ENCODE results near the gene TRIP13.
"Not testable (repeated sequence)": the region's sequence is repeated elsewhere in the genome, so short reads cannot be mapped to it uniquely, and the experiment has no call there.

TRIP13 gene

DNA sequence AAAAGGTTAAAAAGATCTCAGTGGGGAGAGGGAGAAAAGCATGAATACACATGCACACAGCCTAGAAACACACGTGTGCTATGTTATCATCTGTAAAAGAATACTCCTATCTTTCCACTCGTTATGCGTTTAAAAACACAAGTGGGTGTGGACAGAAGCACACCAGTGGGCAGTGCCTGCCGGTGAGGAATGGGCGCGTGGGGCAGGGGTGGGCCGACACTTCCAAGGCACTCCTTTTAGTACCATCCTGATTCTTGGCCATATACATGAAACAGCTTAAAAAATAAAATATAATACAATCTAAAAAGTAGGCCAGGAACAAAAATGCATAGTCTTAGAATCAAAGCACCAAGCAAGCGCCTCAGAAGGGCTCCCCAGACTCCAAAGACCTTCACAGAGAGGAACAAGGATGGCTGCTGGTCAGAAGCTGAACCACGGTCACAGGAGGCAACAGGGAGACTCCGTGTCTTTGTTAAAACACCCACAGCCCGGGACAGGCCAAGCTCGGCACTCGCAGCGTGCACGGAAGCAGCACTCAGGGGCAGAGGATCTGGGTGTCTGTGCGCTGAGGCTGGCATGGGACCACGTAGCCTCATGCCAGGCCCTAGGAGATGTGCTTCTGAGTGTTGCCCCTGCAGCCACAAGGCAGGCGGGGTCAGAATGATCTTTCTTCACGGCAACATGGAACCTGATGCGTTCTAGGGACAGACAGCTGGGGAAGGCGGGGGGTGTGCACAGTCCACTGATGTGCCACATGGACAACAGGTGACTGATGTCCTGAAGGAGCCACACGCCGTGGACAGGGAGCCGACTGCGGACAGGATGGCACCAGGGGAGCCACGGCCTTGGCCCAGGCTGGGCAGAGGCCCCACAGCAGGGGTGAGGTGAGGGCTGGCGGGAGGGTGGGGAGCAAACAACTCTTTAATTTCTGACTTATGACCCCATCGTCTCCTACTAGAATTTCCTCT lies 16.0 kb upstream of the TRIP13 start:
- no peak for DNase-seq

DNA sequence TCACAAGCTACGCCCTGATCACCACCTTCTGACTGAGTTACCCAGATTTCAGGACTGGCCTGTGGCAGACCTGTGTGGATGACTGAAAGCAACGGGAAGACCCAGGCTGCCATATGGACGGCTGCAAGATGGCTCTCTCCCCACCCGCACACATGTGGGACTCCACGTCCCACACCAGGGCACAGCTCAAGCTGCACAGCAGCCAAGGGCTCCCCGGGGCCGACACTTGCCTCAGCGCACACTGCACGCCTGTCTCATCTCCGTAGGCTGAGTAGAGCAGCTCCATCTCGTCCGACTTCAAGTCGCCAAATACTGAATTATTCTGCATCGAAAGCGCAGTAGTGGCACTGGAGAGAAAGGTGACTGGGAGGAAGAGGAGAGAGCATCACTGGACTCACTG lies 14.6 kb upstream of the TRIP13 start:
- no peak for DNase-seq

DNA sequence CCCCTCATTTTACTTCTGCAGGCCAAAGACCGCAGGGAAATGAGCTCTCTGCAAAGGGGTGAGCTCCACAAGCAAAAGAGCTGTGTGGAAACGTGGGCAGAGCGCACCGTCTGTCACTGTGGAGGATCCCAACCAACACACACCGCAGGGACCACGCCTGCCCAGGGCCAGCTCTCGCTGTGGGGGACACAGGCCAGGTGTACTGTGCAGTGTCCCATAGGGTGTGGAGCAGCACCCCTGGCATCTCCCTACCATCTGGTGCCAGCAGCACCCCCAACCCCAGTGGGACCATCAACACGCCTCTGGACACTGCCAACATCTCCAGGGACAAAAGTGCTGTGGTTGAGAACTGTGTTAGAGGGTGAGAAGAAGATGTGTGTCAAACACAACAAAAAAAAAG lies 14.0 kb upstream of the TRIP13 start:
- not testable (repeated sequence) for DNase-seq

DNA sequence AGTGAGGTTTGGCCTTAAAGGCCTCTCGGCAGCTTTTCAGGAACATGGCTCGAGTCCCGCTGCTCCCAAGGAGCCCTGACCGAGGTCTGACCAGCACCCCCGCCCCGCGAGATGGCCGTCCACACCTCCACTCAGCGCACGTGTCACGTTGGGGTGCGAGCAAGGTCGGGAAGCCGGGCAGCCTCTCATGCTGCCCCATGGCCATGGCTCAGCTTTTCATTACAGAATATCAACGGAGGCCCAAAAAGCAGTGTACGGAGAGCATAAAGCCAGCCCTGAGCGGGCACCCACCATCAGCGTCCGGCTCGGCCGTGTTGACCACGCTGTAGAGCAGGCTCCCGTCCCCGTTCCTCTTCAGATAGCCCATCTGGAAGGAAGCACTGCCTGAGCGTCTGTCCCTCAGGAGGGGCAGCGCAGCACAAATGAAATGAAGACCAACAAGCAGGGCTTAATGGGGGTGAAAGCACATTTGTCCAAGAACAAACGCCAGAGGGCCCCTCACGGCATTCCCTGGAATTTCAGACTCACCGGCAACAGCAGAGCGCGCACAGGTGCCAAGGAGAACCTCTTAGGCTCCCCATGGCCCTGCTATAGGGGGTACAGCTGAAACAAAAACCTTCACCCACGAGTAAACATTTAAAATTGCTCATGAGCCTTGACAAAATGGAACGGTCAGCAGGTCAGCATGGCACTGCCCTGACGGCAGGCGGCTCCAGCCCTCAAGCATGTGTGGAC lies 11.7 kb upstream of the TRIP13 start:
- DNase-seq: no peak

DNA sequence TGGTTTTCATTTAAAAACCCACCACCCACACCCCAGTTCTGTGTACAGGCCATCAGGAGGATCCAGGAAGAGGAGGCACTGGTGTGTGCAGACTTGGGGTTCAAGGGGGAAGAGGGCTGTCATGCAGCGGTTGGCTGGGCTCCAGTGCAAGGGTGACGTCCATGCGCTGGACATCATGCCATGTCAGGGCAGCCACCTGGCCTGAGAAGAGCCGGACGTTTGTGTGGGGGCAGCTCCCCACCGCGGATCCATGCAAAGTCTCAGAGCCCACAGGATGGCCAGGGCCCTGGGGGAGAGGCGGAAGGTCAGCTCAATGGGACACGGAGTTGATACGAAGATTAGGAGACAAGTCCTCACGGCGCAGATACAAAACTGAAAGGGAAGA lies 11.1 kb upstream of the TRIP13 start:
- DNase-seq: no peak

GRCh38 chr5:882253-883183 lies 10.2 kb upstream of the TRIP13 start:
- DNase-seq: peak; percentile 25

DNA sequence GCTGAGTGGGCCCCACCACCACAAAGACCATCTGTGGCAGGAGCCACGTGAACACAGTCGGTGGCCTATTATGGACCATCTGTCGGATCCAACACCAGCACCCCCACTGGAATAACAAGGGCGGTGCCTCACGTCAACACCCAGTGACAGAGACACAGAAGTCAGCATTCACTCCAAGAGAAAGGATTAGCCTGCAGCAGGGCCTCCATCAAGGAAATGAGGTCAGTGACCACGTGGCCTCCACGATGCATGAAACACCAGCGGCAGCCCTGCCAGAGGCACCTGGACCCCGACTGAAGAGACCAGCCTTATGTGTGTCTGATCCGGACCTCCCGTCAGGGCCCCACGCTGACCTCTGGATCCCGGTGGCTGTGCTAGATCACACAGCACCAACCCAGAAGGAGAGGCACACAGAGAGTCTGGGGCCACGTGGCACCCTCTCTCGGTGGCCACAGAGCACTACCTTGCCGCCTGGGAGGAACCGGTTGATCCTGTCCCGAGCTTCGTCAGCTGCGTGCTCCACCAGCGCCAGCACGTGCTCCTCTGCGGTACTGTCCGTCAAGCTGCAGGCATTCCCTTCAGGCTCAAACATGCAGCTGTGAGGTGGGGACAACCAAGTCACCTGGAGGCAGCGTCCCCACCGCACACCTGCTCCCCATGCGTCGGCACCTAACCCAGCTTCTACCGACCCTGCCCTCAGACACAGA lies 9.1 kb upstream of the TRIP13 start:
- DNase-seq: no peak

- no peak for DNase-seq
Observed at GRCh38 chr5:884345-885126, 8.1 kb upstream of the TRIP13 start.

GRCh38 chr5:885127-885442 lies 7.6 kb upstream of the TRIP13 start:
- DNase-seq: no peak

GRCh38 chr5:885529-885928 lies 7.2 kb upstream of the TRIP13 start:
- no peak for DNase-seq

DNA sequence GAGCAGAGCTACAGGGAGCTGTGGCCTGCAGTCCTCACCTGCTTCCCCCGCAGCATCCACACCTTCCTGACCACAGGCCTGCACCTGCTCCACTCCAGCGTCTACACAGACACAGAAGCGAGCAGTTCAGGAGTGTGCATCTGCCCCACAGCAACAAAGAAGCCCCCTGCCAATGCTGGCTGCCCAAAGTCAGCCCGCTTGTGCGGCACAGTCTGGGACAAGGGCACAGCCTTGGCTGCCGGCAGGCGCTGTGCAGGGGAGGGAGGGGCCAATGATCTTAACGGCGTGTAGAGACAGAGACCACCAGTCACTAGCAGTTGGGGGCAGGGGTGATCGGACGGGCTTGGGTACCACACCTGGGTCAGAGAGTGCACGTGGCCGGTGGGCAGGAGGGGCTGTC lies 6.6 kb upstream of the TRIP13 start:
- DNase-seq: no peak

GRCh38 chr5:886716-887325 lies 5.9 kb upstream of the TRIP13 start:
- DNase-seq: no peak

GRCh38 chr5:887947-888637 lies 4.6 kb upstream of the TRIP13 start:
- DNase-seq: no peak

DNA sequence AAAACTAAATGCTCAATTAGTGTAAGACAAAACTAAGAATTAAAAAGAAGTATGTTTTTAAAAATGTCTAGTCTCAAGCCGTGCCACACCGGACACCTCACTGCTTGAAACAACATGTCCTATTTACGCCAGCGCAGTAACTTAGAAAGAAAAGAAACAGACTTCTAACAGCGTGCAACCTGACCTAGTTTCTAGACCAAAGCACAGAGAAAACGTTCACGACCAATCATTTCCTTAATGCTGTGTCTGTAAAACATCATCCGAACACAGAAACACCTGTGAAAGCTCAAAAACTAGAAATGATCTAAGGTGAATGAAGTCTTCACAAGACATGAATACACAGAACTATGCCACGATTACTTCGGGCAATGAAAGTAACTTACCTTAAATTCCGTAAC lies 4.0 kb upstream of the TRIP13 start:
- no peak for DNase-seq

DNA sequence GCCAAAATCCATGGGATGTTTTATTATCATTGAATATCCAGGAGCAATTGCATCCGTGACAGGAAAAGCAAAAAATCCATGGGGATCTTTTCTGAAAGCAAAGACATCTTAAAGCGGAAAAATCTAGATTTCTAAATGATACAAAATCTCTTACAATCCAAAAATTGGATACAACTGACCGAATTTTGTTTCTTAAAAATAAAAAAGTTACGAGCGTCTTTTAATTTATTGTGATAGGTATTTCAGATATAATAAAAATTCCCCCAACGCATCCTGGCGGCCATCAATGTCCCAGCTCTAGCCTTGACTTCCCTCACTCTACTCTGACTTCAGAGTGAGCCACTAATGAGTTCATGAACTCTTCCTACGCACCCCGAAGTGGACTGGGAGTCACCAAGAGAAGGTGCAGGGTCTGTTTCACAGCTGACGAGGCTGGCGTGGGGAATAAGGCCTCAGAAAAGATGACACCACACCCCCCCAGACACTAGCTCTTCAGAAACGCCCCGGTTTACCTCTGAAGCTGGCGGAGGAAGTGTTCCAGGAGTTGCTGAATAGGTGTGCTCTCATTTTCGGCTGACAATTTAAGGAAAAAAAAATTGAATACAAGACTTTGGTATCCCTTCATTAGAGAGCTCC lies 3.5 kb upstream of the TRIP13 start:
- no peak for DNase-seq

DNA sequence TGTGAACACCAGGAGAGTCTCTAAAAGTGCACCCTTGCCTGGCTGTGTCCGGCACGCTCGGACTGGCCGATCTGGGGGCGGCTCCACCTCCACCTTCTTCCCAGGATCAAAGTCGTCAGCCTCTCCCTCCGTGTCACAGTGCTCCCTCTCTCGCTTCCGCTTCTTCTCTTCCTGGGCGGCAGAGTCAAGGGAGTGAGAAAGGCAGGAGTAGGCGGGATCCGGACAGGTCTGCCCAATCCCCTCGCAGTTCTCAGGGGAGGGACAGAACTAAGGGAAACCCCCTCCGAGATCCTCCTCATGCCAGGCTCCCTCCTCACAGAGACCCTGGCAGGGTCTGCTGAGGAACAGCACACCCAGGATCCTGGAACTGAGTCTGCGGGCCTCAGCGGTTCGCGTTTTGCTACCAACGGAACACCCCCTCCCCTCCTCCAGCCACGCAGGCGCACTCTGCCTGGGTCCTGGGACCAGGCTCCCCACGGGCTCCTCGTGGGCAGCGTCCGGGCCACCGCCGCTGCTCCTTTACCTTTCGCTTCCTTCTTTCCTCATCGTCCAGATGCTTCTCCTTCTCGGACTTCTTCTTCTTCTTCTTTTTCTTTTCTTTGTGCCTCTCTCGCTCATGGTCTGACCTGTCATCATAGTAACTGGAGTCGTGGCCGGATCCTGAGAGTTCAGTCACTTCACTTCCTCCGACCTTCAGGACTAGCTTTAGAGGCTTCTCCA lies 1.4 kb upstream of the TRIP13 start:
- DNase-seq: no peak

GRCh38 chr5:891837-892393 lies 769 bp upstream of the TRIP13 start:
- peak; percentile 2 for DNase-seq

- no peak for DNase-seq
Observed at GRCh38 chr5:893137-893506, 438 bp downstream of the TRIP13 start.

DNA sequence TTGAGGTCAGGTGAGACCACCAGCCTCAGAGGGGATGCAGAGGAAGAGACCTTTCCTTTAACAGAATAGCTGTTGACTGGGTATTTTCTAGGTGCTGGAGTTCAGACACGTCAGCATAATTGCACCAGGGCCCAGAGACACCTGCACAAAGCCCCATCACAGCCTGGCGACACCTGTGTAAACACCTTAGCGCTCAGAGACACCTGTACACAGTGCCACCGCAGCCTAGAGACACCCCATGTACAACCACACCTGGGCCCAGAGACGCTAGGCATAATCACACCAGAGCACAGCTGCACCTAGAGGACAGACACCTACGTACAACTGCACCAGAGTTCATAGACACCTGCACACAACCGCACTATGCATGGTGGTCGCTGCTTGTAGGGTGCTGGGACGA lies 1.0 kb downstream of the TRIP13 start:
- DNase-seq: no peak
